HepG2 (cell line): ENCODE results near the gene ARHGAP35. TPM values are rescaled to one million over a fixed set of nuclear protein-coding genes. Genes with fewer than 3 reads are reported as not detected.

Experiments used
- ATAC-seq: fragments of 200-7000 bp; cut with Tn5 transposase; 3 replicates; pipeline ENCODE4 v1.9.1; 2020; ENCODE audit warnings: mild to moderate bottlenecking, moderate library complexity
- BruUV-seq: library from RNA; stranded (reverse); fragments of 400-500 nt; replicated peaks from 2 replicates; lab custom pipeline; 2021; lab: Mats Ljungman, UMichigan
- CTCF ChIA-PET: fragments of 300-600 bp; formaldehyde crosslinking; extraction: SDS; loops from one replicate; lab custom pipeline; 2021; ENCODE audit warnings: low total read pairs, inconsistent platforms, low intra/inter-chr PET ratio; lab: Yijun Ruan, JAX
- POLR2A ChIA-PET: fragments of 350-600 bp; sonication (Branson Sonifier 250); formaldehyde crosslinking; loops from one replicate; lab custom pipeline; 2020; ENCODE audit warnings: antibody characterized with exemption, inconsistent platforms; lab: Yijun Ruan, JAX
- DNase-seq: peaks from one replicate; pipeline ENCODE4 v3.0.0-alpha.2; 2015; ENCODE audit warnings: low spot score
- FAIRE-seq: peaks from 3 replicates; lab custom pipeline; 2011; peaks lifted over from hg19 to GRCh38; lab: Jason Lieb, UNC
- H2AFZ ChIP-seq: one replicate; pipeline ENCODE4 v1.6.1; 2011; ENCODE audit warnings: low read length, inconsistent platforms
- H3K27ac ChIP-seq: fragments of 300-600 bp; 3 replicates; pipeline ENCODE4 v1.8.0; 2011; ENCODE audit warnings: mixed run types, mild to moderate bottlenecking, mixed read lengths, low read length, inconsistent platforms; ENCODE audit not compliant: insufficient read depth; ENCODE audit errors: extremely low read length
- H3K27me3 ChIP-seq, 2 experiments: fragments of 200-600 bp in 1 of 2; 2 replicates in 1 of 2; 3 replicates in 1 of 2; pipeline versions ENCODE4 v1.6.0 to v1.8.0; 2011; ENCODE audit warnings: low read length in 2 of 2, mild to moderate bottlenecking in 2 of 2, moderate library complexity in 2 of 2, inconsistent platforms in 1 of 2; ENCODE audit not compliant: insufficient read depth in 2 of 2, control insufficient read depth in 1 of 2
- H3K36me3 ChIP-seq, 2 experiments: fragments of 200-600 bp in 1 of 2; replicated peaks in 1 of 2; 2 replicates in 1 of 2; 3 replicates in 1 of 2; pipeline versions ENCODE4 v1.5.1 to v1.8.0; 2011; ENCODE audit warnings: low read length in 2 of 2, inconsistent platforms in 1 of 2; ENCODE audit not compliant: insufficient read depth in 2 of 2, control insufficient read depth in 1 of 2
- H3K4me1 ChIP-seq: 2 replicates; pipeline ENCODE4 v1.5.1; 2012; ENCODE audit warnings: low read length, inconsistent platforms; ENCODE audit not compliant: insufficient read depth
- H3K4me2 ChIP-seq: 2 replicates; pipeline ENCODE4 v1.6.0; 2011; ENCODE audit warnings: low read depth, low read length, inconsistent platforms
- H3K4me3 ChIP-seq, 3 experiments: fragments of 200-600 bp in 1 of 3; sonication (generic), shearing (Covaris generic) in 1 of 3; replicated peaks in 1 of 3; 2 replicates each; pipeline ENCODE4 v1.5.1; 2011 to 2016; ENCODE audit warnings: low read length in 3 of 3, inconsistent platforms in 2 of 3, low read depth in 2 of 3, mild to moderate bottlenecking in 2 of 3, control low read depth in 1 of 3, mixed read lengths in 1 of 3; ENCODE audit not compliant: insufficient read depth in 1 of 3
- H3K79me2 ChIP-seq: one replicate; pipeline ENCODE4 v1.6.1; 2011; ENCODE audit warnings: low read length, inconsistent platforms; ENCODE audit not compliant: insufficient read depth
- H3K9ac ChIP-seq: 2 replicates; pipeline ENCODE4 v1.6.0; 2011; ENCODE audit warnings: mild to moderate bottlenecking, low read depth, low read length, inconsistent platforms; ENCODE audit not compliant: insufficient read depth
- H3K9me3 ChIP-seq: 2 replicates; pipeline ENCODE4 v1.5.1; 2012; ENCODE audit warnings: mild to moderate bottlenecking, low read length
- H4K20me1 ChIP-seq: 2 replicates; pipeline ENCODE4 v1.6.0; 2011; ENCODE audit warnings: inconsistent platforms, mild to moderate bottlenecking, low read length, moderate library complexity; ENCODE audit not compliant: insufficient read depth
- ARID2 ChIP-seq: sonication (generic); formaldehyde crosslinking; IDR thresholded peaks from 2 replicates; pipeline ENCODE4 v1.8.1; 2022; ENCODE audit warnings: mild to moderate bottlenecking, missing genetic modification reagents, borderline replicate concordance
- ELK4 ChIP-seq: sonication (generic); formaldehyde crosslinking; IDR thresholded peaks from 2 replicates; pipeline ENCODE4 v1.9.0; 2021; ENCODE audit warnings: missing genetic modification reagents, borderline replicate concordance
- GTF2F1 ChIP-seq: fragments of 150-350 bp; IDR thresholded peaks from 2 replicates; pipeline ENCODE4 v1.6.1; 2014; ENCODE audit warnings: low read length
- HMG20A ChIP-seq: IDR thresholded peaks from 2 replicates; pipeline ENCODE4 v1.6.1; 2016; ENCODE audit warnings: borderline replicate concordance
- MTA1 ChIP-seq: sonication (generic); formaldehyde crosslinking; IDR thresholded peaks from 2 replicates; pipeline ENCODE4 v1.4.0; 2020; ENCODE audit warnings: missing genetic modification reagents, mild to moderate bottlenecking, borderline replicate concordance
- SALL1 ChIP-seq: sonication (generic); formaldehyde crosslinking; IDR thresholded peaks from 2 replicates; pipeline ENCODE4 v1.8.0; 2022; ENCODE audit warnings: mild to moderate bottlenecking, missing genetic modification reagents
- SNAI1 ChIP-seq: sonication (generic); formaldehyde crosslinking; IDR thresholded peaks from 2 replicates; pipeline ENCODE4 v1.5.0; 2020; ENCODE audit warnings: mild to moderate bottlenecking, missing genetic modification reagents, borderline replicate concordance
- TBX2 ChIP-seq: sonication (generic); formaldehyde crosslinking; IDR thresholded peaks from 2 replicates; pipeline ENCODE4 v1.5.0; 2020; ENCODE audit warnings: missing genetic modification reagents, mild to moderate bottlenecking, borderline replicate concordance
- THRA ChIP-seq: sonication (generic); formaldehyde crosslinking; IDR thresholded peaks from 2 replicates; pipeline ENCODE4 v1.4.0; 2020; ENCODE audit warnings: missing genetic modification reagents, borderline replicate concordance
- ZNF3 ChIP-seq: IDR thresholded peaks from 2 replicates; pipeline ENCODE4 v1.7.0; 2017; ENCODE audit warnings: inconsistent platforms
- ZNF326 ChIP-seq: sonication (generic); formaldehyde crosslinking; IDR thresholded peaks from 2 replicates; pipeline ENCODE4 v1.4.0; 2020; ENCODE audit warnings: missing genetic modification reagents, borderline replicate concordance
- ZNF468 ChIP-seq: sonication (generic); formaldehyde crosslinking; IDR thresholded peaks from 2 replicates; pipeline ENCODE4 v1.8.0; 2022; ENCODE audit warnings: mild to moderate bottlenecking, moderate library complexity, missing genetic modification reagents
- ZNF510 ChIP-seq: sonication (generic); formaldehyde crosslinking; IDR thresholded peaks from 2 replicates; pipeline ENCODE4 v1.4.0; 2020; ENCODE audit warnings: low read depth, mild to moderate bottlenecking, missing genetic modification reagents
- WGBS: methylation state at CpG from one replicate; pipeline ENCODE4 v1.1.6; 2017; ENCODE audit warnings: low lambda C conversion rate; 5-methylcytosine and 5-hydroxymethylcytosine counted together
- in situ Hi-C: cut with HindIII; loops from 2 replicates; pipeline ENCODE4 v1.10.0; 2017; ENCODE audit warnings: low pct_unique_long_range_greater_than_20kb; ENCODE audit not compliant: extremely low pct_ligation_motif_present
- intact Hi-C: fragments of 100-400 bp; cut with micrococcal nuclease; formaldehyde crosslinking; loops from one replicate; pipeline ENCODE4 v1.10.0; 2022; ENCODE audit not compliant: unreplicated experiment
- polyA plus RNA-seq, 8 experiments: library from polyadenylated mRNA; depleted of rRNA in 3 of 8; stranded (reverse) in 7 of 8; unstranded in 1 of 8; fragments of >200 nt; fragmentation: Illumina TruSeq in 4 of 8; extraction: Trizol in 4 of 8; gene quantifications; 2 replicates each; pipeline versions ENCODE4 v1.2.1 to v1.2.3, GENCODE V29; 2011 to 2016; ENCODE audit warnings: low read depth in 4 of 8, missing spikeins in 1 of 8, mixed read lengths in 1 of 8; ENCODE audit not compliant: insufficient read depth in 1 of 8
- total RNA-seq, 5 experiments: library from RNA; depleted of rRNA; stranded (reverse); fragments of >200 nt; fragmentation: Illumina TruSeq; extraction: Trizol; gene quantifications; 2 replicates each; pipeline ENCODE4 v1.2.3, GENCODE V29; 2016; ENCODE audit warnings: low read depth in 1 of 5

Gene ARHGAP35
- total and polyA plus RNA-seq, 2 of the 13 experiments (the other 11 are each of a cell fraction or from before 2014, with no cell fraction given), result 30.1 to 30.2 TPM

GRCh38 chr19:46887240-46887782 is 26.5 kb downstream of the ARHGAP35 start:
- CTCF ChIA-PET, result no interaction called here
- in situ Hi-C loops, result no loop called here
- WGBS, result 96% methylated on average over 5 of the region's 5 CpGs

More at GRCh38 chr19:46887240-46887782, 26.5 kb downstream of the ARHGAP35 start:
- no peak for ATAC-seq
- Histone ChIP-seq H4K20me1 (no peaks in the 10 kb centered on the region; the same call in 1 of the 2 replicates), H3K9ac (no peak overlapping the region), H3K4me1 (peaks cover 64% of the 10 kb centered on the region), H3K4me2 (no peak overlapping the region), H3K79me2 (peaks cover 85% of the 10 kb centered on the region), H2AFZ (no peak overlapping the region), H3K9me3 (no peaks in the 10 kb centered on the region), H3K36me3 (0 out of 5 replicates have a peak, but pooled peaks cover 0 to 3% of the 10 kb centered on the region in 2 experiments), H3K27me3 (no peaks in the 10 kb centered on the region), H3K27ac (no peak overlapping the region), H3K4me3 (no peak overlapping the region)
- no peak for DNase-seq
- TF ChIP-seq ZNF510, result no peak
- no peak for TF ChIP-seq TBX2 (CRISPR knock-in tag)
- no peak for TF ChIP-seq ZNF468
- no peak for TF ChIP-seq SALL1
- TF ChIP-seq ZNF326 (CRISPR knock-in tag), result no peak
- no peak for TF ChIP-seq ELK4 (CRISPR knock-in tag)
- TF ChIP-seq MTA1 (CRISPR knock-in tag), result no peak
- no peak for TF ChIP-seq ZNF3
- TF ChIP-seq ARID2 (CRISPR knock-in tag), result no peak
- no peak for TF ChIP-seq THRA
- no peak for TF ChIP-seq SNAI1 (CRISPR knock-in tag)
- TF ChIP-seq GTF2F1, result no peak
- TF ChIP-seq HMG20A (CRISPR knock-in tag), result no peak
- intact Hi-C loops, result no loop called here
- no TSS peak for BruUV-seq
- POLR2A ChIA-PET, result no interaction called here
- FAIRE-seq, result no peak
